Measurements from ENCODE around the gene CD244. TPM values are rescaled to one million over a fixed set of nuclear protein-coding genes. Genes with fewer than 3 reads are reported as not detected.
A peak's percentile ranks its signal among the peaks of the same experiment; 100 is the strongest.

Gene CD244
- total RNA-seq, 1 donor from 2014 or later = 0.70 TPM

DNA sequence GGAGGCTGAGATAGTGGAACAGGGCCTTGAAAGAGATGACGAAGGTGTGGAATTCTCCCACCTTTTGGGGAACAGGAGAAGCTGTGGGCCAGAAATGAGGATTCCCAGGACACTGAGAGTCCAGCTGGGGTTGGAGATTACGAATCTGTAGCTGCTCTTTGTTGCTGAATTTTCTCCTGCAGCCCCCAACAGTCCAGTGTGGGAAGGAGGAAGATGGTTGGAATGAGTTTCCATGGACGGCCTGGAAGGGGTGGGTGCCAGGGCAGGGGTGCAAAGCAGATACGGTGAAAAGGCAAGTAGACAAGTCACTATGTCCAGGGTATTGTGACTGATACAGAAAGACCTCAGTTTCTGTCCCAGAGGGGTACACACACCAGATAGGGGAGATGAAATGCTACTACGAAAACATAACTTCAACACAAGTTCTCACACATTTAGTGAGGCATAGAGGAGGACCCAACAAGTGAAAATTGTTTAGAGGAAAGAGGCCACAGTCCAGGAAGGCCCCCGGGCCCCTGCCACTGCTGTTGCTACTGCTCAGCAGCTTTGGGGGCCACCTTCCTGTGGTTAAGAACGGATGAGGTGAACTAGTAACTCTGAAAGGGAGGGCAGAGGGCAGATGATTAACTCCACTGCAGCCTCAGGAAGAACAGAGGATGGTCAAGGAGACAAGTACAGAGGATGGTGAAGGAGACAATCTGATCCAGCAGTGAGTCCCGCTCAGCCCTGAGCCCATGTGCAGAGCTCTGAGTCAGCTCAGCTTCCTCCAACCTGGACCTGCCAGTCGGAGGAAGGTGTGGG is 7.3 kb downstream of the CD244 start:
- DNase-seq (ENCODE audit: missing footprints) (no peak), ATAC-seq (no peak)
- intact Hi-C loops (cut with DNase I) = no loop called here

- no peak for DNase-seq (ENCODE audit: missing footprints)
- intact Hi-C loops (cut with DNase I) = no loop called here
- ATAC-seq = no peak
Observed at GRCh38 chr1:160853754-160854153, 8.9 kb downstream of the CD244 start.

GRCh38 chr1:160853014-160853413 is 9.7 kb downstream of the CD244 start:
- DNase-seq (ENCODE audit: missing footprints) = no peak
- intact Hi-C loops (cut with DNase I) = no loop called here
- no peak for ATAC-seq

GRCh38 chr1:160850993-160851392 is 11.7 kb downstream of the CD244 start:
- intact Hi-C loops (cut with DNase I) = no loop called here
- no peak for DNase-seq (ENCODE audit: missing footprints)
- ATAC-seq = no peak

DNA sequence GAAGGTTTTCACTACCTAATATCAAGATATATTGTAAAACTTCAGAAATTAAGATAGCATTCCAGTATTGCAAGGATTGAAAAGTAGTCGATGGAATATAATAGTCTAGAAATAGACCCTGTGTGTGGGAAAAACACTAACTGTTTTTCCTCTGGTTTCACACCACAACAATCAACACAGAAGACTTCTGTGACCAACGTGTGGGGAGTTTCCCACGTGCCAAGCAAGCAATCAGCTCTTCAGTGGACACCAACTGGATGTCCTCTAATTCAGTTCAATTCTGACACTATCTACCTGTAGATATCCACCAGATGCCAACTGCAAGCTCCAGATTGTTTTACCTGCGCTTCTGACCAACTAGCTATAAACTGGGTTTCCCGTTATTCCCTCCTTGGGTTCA is 12.1 kb downstream of the CD244 start:
- ATAC-seq (no peak), DNase-seq (ENCODE audit: missing footprints) (no peak)
- intact Hi-C loops (cut with DNase I) = no loop called here

DNA sequence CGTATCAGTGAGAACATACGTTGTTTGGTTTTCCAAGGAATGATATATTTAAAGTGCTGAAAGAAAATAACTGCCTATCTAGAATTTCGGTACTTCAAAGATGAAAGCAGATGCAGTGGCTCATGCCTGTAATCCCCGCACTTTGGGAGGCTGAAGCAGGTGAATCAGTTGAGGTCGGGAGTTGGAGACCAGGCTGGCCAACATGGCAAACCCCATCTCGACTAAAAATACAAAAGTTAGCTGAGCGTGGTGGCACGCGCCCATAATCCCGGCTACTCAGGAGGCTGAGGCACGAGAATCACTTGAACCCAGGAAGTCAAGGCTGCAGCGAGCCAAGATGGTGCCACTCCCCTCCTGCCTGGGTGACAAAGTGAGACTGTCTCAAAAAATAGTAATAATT is 16.4 kb downstream of the CD244 start:
- no peak for ATAC-seq
- no peak for DNase-seq (ENCODE audit: missing footprints)
- intact Hi-C loops (cut with DNase I) = no loop called here

DNA sequence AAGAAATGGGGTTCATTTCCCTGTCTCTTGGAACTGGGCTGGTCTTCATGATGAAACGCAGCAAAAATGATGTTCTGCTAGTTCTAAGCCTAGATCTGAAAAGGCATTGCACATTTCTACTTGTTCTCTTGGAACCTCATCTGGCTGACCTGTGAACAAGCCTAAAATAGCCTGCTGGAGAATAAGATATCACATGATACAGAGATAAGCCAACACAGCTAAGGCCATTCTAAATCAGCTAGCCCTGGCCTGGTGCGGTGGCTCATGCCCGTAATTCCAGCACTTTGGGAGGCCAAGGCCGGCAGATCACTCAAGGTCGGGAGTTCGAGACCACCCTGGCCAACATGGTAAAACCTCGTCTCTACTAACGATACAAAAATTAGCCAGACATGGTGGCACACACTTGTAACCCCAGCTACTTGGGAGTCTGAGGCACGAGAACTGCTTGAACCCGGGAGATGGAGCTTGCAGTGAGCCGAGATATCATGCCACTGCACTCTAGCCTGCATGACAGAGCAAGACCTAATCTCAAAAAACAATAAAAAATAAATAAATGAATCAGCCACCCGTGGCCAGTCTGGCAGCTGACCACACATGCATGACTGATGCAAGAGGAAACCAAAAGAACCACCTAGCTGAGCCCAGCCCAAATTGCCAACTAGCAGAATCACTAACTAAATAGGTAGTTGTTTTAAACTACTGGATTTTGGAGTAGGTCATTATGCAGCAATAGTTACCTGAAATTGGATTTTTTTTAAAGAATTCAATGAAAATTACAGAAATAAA is 18.0 kb downstream of the CD244 start:
- ATAC-seq (no peak), DNase-seq (ENCODE audit: missing footprints) (no peak)
- intact Hi-C loops (cut with DNase I) = no loop called here

- ATAC-seq (no peak), DNase-seq (ENCODE audit: missing footprints) (no peak)
- intact Hi-C loops (cut with DNase I) = no loop called here
Observed at GRCh38 chr1:160841079-160841478, 21.6 kb downstream of the CD244 start.

- ATAC-seq = no peak
- DNase-seq (ENCODE audit: missing footprints) = no peak
- intact Hi-C loops (cut with DNase I) = loop anchor here (5.0 kb wide), 1 partner anchor 153 kb away; no protein-coding TSS in a partner anchor
Observed at GRCh38 chr1:160839746-160840145, 22.9 kb downstream of the CD244 start.

GRCh38 chr1:160838888-160839287 is 23.8 kb downstream of the CD244 start:
- DNase-seq (ENCODE audit: missing footprints) (no peak), ATAC-seq (no peak)
- intact Hi-C loops (cut with DNase I) = loop anchor here (5.0 kb wide), 1 partner anchor 153 kb away; no protein-coding TSS in a partner anchor

DNA sequence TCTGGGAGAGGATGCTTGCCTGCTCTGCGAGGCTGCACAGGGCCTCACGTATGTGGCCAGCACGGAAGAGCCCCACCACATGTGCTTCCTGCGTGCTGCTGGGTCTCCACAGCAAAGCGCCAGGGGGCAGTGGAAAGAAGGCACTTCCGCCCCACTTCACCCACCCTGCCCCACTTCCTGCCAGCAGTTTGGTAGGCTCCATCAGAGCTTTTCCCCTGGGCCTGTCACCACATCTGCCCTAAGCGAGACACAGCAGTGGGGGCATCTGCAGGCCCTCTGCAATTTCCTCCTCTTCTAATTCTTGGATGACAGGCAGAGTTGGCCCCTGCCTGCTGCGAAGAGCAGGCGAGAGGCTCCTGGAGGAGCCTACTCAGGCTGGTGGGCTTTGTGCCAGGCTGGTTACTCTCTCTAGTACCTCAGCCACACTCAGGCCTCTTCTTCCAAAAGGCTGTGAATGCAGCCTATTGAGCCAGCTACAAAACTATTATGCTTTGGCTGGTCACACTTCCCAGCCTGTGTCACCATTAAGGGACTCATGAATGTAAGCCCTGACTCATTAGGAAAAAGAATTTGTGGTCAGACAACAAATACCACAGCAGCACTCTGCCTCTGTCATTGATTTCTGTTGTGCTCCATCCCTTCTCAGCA is 25.0 kb downstream of the CD244 start:
- ATAC-seq = peak; percentile 46
- DNase-seq (ENCODE audit: missing footprints) = no peak
- intact Hi-C loops (cut with DNase I) = loop anchor here (5.0 kb wide), 1 partner anchor 155 kb away; no protein-coding TSS in a partner anchor

- ATAC-seq (no peak), DNase-seq (ENCODE audit: missing footprints) (no peak)
- intact Hi-C loops (cut with DNase I) = loop anchor here (5.0 kb wide), 1 partner anchor 155 kb away; no protein-coding TSS in a partner anchor
Observed at GRCh38 chr1:160836981-160837557, 25.6 kb downstream of the CD244 start.

GRCh38 chr1:160836561-160836960 is 26.1 kb downstream of the CD244 start:
- no peak for ATAC-seq
- intact Hi-C loops (cut with DNase I) = loop anchor here (5.0 kb wide), 1 partner anchor 156 kb away; no protein-coding TSS in a partner anchor
- DNase-seq (ENCODE audit: missing footprints) = no peak

DNA sequence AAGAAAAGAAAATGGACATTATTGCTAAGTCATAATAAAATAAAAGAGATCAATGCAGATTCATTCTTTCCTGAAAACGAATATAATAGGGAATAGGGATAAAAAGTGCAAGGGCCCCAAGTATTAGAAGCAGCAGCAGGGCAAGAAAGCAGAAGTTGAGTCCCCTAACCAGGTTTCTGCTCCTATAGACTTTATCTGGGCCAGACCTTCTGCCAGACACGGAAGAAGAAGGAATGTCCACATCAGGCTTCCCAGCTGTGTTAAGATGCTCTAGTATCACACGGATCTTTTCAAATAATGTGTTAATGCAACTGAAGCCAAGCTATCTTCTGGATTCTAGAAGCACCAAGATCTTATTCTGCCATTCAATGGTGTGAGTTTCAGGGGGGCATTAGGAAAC is 26.9 kb downstream of the CD244 start:
- DNase-seq (ENCODE audit: missing footprints) = no peak
- ATAC-seq = no peak
- intact Hi-C loops (cut with DNase I) = loop anchor here (1.0 to 5.0 kb wide), 2 partner anchors 116 to 157 kb away; no protein-coding TSS in a partner anchor

- intact Hi-C loops (cut with DNase I) = loop anchor here (1.0 to 5.0 kb wide), 4 partner anchors 108 to 408 kb away; no protein-coding TSS in a partner anchor
- DNase-seq (ENCODE audit: missing footprints) (no peak), ATAC-seq (no peak)
Observed at GRCh38 chr1:160834945-160835565, 27.6 kb downstream of the CD244 start.

GRCh38 chr1:160830321-160831153 is 32.1 kb downstream of the CD244 start:
- intact Hi-C loops (cut with DNase I) = loop anchor here (5.0 kb wide), 2 partner anchors 103 to 403 kb away; no protein-coding TSS in a partner anchor

DNA sequence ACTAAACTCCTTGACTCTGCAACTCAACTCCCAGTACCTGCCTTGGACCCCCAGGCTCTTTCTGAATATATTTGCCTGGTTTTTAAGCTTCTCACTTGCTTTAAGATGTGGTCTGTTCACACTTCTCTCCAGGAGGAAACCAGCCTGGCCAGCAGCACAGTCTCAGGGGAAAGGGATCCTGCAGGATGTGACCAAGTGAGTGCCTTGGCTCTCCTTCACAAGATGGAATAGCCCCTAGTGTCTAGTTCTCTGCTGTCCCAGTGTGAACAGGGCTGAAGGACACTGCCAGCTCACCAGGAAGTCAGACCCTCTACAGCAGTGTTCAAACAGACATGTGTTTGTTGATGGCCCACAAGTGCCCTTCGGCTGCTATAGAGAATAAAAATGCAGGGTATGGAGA is 32.9 kb downstream of the CD244 start:
- intact Hi-C loops (cut with DNase I) = loop anchor here (5.0 kb wide), 2 partner anchors 102 to 402 kb away; no protein-coding TSS in a partner anchor
- ATAC-seq (no peak), DNase-seq (ENCODE audit: missing footprints) (no peak)

More at GRCh38 chr1:160830321-160831153, 32.1 kb downstream of the CD244 start:
- ATAC-seq = no peak
- DNase-seq (ENCODE audit: missing footprints) = peak; percentile 72

Measured in Right ventricle myocardium inferior (tissue), 1 donor.